ENCODE data around the gene TRPC1. TPM values are rescaled to one million over a fixed set of nuclear protein-coding genes. Genes with fewer than 3 reads are reported as not detected.
"Not testable (repeated sequence)": the region's sequence is repeated elsewhere in the genome, so short reads cannot be mapped to it uniquely, and the experiment has no call there.

TRPC1 gene
- total RNA-seq, 1 experiment from 2014 or later, result 10.9 TPM

- H3K36me3 Mint-ChIP-seq (ENCODE audit: insufficient read depth, unreplicated experiment), result peaks cover 13% of the 10 kb centered on the region
- intact Hi-C loops (cut with micrococcal nuclease; ENCODE audit: unreplicated experiment), result no loop called here
- no peak overlapping the region for H3K27ac Mint-ChIP-seq (ENCODE audit: unreplicated experiment)
- CTCF ChIA-PET, result interaction anchor here (0.7 kb wide), 1 partner anchor 90 kb away, joined by 3 read pairs; no protein-coding TSS in a partner anchor
- DNase-seq, result no peak
- H3K9me3 Mint-ChIP-seq (ENCODE audit: low read depth, unreplicated experiment), result no peaks in the 10 kb centered on the region
- H3K27me3 Mint-ChIP-seq (ENCODE audit: unreplicated experiment), result no peaks in the 10 kb centered on the region
- TF ChIP-seq, protein P1, sequence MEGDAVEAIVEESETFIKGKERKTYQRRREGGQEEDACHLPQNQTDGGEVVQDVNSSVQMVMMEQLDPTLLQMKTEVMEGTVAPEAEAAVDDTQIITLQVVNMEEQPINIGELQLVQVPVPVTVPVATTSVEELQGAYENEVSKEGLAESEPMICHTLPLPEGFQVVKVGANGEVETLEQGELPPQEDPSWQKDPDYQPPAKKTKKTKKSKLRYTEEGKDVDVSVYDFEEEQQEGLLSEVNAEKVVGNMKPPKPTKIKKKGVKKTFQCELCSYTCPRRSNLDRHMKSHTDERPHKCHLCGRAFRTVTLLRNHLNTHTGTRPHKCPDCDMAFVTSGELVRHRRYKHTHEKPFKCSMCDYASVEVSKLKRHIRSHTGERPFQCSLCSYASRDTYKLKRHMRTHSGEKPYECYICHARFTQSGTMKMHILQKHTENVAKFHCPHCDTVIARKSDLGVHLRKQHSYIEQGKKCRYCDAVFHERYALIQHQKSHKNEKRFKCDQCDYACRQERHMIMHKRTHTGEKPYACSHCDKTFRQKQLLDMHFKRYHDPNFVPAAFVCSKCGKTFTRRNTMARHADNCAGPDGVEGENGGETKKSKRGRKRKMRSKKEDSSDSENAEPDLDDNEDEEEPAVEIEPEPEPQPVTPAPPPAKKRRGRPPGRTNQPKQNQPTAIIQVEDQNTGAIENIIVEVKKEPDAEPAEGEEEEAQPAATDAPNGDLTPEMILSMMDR (IDR thresholded peaks at IDR 0.05; ENCODE audit: unreplicated experiment), result no peak
- no peak overlapping the region for H3K4me3 Mint-ChIP-seq (ENCODE audit: low read depth, unreplicated experiment)
- no TSS peak for BruUV-seq (replicated peaks)
- no peaks in the 10 kb centered on the region for H3K4me1 Mint-ChIP-seq (ENCODE audit: low read depth, unreplicated experiment)
Observed at GRCh38 chr3:142706321-142707127, 17.3 kb upstream of the TRPC1 start.

GRCh38 chr3:142709207-142709606 lies 14.6 kb upstream of the TRPC1 start:
- intact Hi-C loops (cut with micrococcal nuclease; ENCODE audit: unreplicated experiment), result no loop called here
- no peaks in the 10 kb centered on the region for H3K27me3 Mint-ChIP-seq (ENCODE audit: unreplicated experiment)
- TF ChIP-seq, protein P1 (IDR thresholded peaks at IDR 0.05; ENCODE audit: unreplicated experiment), result no peak
- peaks cover 5% of the 10 kb centered on the region for H3K36me3 Mint-ChIP-seq (ENCODE audit: insufficient read depth, unreplicated experiment)
- no peak for DNase-seq
- H3K4me1 Mint-ChIP-seq (ENCODE audit: low read depth, unreplicated experiment), result no peaks in the 10 kb centered on the region
- H3K9me3 Mint-ChIP-seq (ENCODE audit: low read depth, unreplicated experiment), result no peaks in the 10 kb centered on the region
- no peak overlapping the region for H3K27ac Mint-ChIP-seq (ENCODE audit: unreplicated experiment)
- H3K4me3 Mint-ChIP-seq (ENCODE audit: low read depth, unreplicated experiment), result no peak overlapping the region
- CTCF ChIA-PET, result no interaction called here
- no TSS peak for BruUV-seq (replicated peaks)

GRCh38 chr3:142714882-142715281 lies 9.0 kb upstream of the TRPC1 start:
- H3K4me3 Mint-ChIP-seq (ENCODE audit: low read depth, unreplicated experiment); H3K4me1 Mint-ChIP-seq (ENCODE audit: low read depth, unreplicated experiment); BruUV-seq (replicated peaks); H3K27ac Mint-ChIP-seq (ENCODE audit: unreplicated experiment); H3K27me3 Mint-ChIP-seq (ENCODE audit: unreplicated experiment); H3K9me3 Mint-ChIP-seq (ENCODE audit: low read depth, unreplicated experiment); DNase-seq; intact Hi-C loops (cut with micrococcal nuclease; ENCODE audit: unreplicated experiment); H3K36me3 Mint-ChIP-seq (ENCODE audit: insufficient read depth, unreplicated experiment): not testable (repeated sequence)
- CTCF ChIA-PET, result interaction anchor here (0.6 kb wide), 1 partner anchor 275 kb away, joined by 3 read pairs; no protein-coding TSS in a partner anchor

DNA sequence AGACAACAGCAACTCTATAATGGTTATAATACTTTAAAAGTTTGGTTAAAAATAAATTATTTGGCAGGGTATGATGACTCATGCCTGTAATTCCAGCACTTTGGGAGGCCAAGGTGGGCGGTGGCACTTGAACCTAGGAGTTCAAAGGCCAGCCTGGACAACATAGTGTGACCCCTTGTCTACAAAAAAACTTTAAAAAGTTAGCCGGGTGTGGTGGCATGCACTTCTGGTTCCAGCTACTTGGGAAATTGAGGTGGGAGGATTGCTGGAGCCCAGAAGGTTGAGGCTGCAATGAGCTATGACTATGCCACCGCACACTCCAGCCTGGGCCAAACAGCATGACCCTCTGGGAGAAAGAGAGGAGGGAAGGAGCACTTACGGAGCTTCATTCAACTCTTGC lies 7.7 kb upstream of the TRPC1 start:
- Mint-ChIP-seq H3K27ac (ENCODE audit: unreplicated experiment) (no peak overlapping the region), H3K27me3 (ENCODE audit: unreplicated experiment) (no peaks in the 10 kb centered on the region), H3K36me3 (ENCODE audit: insufficient read depth, unreplicated experiment) (no peaks in the 10 kb centered on the region), H3K9me3 (ENCODE audit: low read depth, unreplicated experiment) (no peaks in the 10 kb centered on the region), H3K4me1 (ENCODE audit: low read depth, unreplicated experiment) (no peaks in the 10 kb centered on the region), H3K4me3 (ENCODE audit: low read depth, unreplicated experiment) (no peak overlapping the region)
- no peak for DNase-seq
- TF ChIP-seq, protein P1 (IDR thresholded peaks at IDR 0.05; ENCODE audit: unreplicated experiment), result no peak
- no TSS peak for BruUV-seq (replicated peaks)
- intact Hi-C loops (cut with micrococcal nuclease; ENCODE audit: unreplicated experiment), result no loop called here
- CTCF ChIA-PET, result no interaction called here

DNA sequence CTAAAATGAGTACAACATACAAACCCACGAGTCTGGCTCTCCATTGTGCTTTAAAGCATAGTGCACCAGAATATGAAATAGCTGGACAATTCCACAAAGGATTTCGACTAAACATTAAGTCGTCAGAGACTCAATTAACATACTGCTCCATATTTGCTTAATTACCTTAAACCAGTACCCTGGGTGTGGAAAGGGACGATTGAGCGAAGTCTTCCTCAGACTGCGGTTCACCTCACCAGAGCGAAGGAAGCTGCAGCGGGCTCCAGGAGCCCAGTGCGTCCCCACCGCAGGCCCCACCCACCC lies 218 bp upstream of the TRPC1 start:
- DNase-seq, result no peak
- BruUV-seq (replicated peaks), result no TSS peak
- Mint-ChIP-seq H3K36me3 (ENCODE audit: insufficient read depth, unreplicated experiment) (peaks cover 14% of the 10 kb centered on the region), H3K9me3 (ENCODE audit: low read depth, unreplicated experiment) (no peaks in the 10 kb centered on the region), H3K27me3 (ENCODE audit: unreplicated experiment) (no peaks in the 10 kb centered on the region), H3K4me3 (ENCODE audit: low read depth, unreplicated experiment) (peak overlapping the region; percentile 95), H3K27ac (ENCODE audit: unreplicated experiment) (no peak overlapping the region), H3K4me1 (ENCODE audit: low read depth, unreplicated experiment) (peaks cover 9% of the 10 kb centered on the region)
- TF ChIP-seq, protein P1 (IDR thresholded peaks at IDR 0.05; ENCODE audit: unreplicated experiment), result no peak
- CTCF ChIA-PET, result interaction anchor here (1.0 to 1.9 kb wide), 4 partner anchors 11 to 205 kb away, joined by 3 to 6 read pairs (median 4); no protein-coding TSS in a partner anchor
- intact Hi-C loops (cut with micrococcal nuclease; ENCODE audit: unreplicated experiment), result no loop called here
